Measurements from ENCODE around the gene AHI1. TPM values are rescaled to one million over a fixed set of nuclear protein-coding genes. Genes with fewer than 3 reads are reported as not detected.

Gene AHI1
- total and polyA plus RNA-seq, 2 experiments from 2014 or later = 14.8 to 21.5 TPM

- Histone ChIP-seq H3K9me3 (ENCODE audit: low read depth) (no peaks in the 10 kb centered on the region), H3K27ac (no peak overlapping the region), H2AFZ (no peak overlapping the region), H3K36me3 (replicated peaks; ENCODE audit: insufficient read depth, low read depth) (no peaks in the 10 kb centered on the region), H3K4me1 (ENCODE audit: insufficient read depth) (no peaks in the 10 kb centered on the region), H3K9me2 (replicated peaks; ENCODE audit: insufficient read depth) (no peaks in the 10 kb centered on the region), H3K4me3 (no peak overlapping the region), H4K20me1 (ENCODE audit: insufficient read depth, poor library complexity, severe bottlenecking) (no peaks in the 10 kb centered on the region), H3K4me2 (no peak overlapping the region), H3K79me2 (no peaks in the 10 kb centered on the region), H3K27me3 (peaks cover 5% of the 10 kb centered on the region)
- DNase-seq (ENCODE audit: low spot score) = no peak
- TF ChIP-seq CTCF (IDR thresholded peaks at IDR 0.05; ENCODE audit: poor library complexity) (no peak), EZH2 (IDR thresholded peaks at IDR 0.05; ENCODE audit: borderline replicate concordance) (no peak), EZH2phosphoT487 (IDR thresholded peaks at IDR 0.05; ENCODE audit: low read depth, severe bottlenecking, unreplicated experiment) (no peak)
- 73% methylated on average over 1 of the region's 1 CpG for WGBS (ENCODE audit: low lambda C conversion rate, missing lambda C conversion rate)
Measured at GRCh38 chr6:135234492-135234780, 263.1 kb downstream of the AHI1 start.

- Histone ChIP-seq H2AFZ (no peak overlapping the region), H3K36me3 (replicated peaks; ENCODE audit: insufficient read depth, low read depth) (no peaks in the 10 kb centered on the region), H3K79me2 (no peaks in the 10 kb centered on the region), H3K4me1 (ENCODE audit: insufficient read depth) (no peaks in the 10 kb centered on the region), H3K4me2 (no peak overlapping the region), H3K9me3 (ENCODE audit: low read depth) (no peaks in the 10 kb centered on the region), H4K20me1 (ENCODE audit: insufficient read depth, poor library complexity, severe bottlenecking) (no peaks in the 10 kb centered on the region), H3K27ac (no peak overlapping the region), H3K27me3 (peaks cover 5% of the 10 kb centered on the region), H3K4me3 (no peak overlapping the region), H3K9me2 (replicated peaks; ENCODE audit: insufficient read depth) (no peaks in the 10 kb centered on the region)
- no peak for DNase-seq (ENCODE audit: low spot score)
- 80% methylated on average over 5 of the region's 5 CpGs for WGBS (ENCODE audit: low lambda C conversion rate, missing lambda C conversion rate)
- TF ChIP-seq CTCF (IDR thresholded peaks at IDR 0.05; ENCODE audit: poor library complexity) = no peak
Measured at GRCh38 chr6:135233686-135234491, 263.7 kb downstream of the AHI1 start.

Small RNA genes lying within 50 kb of the gene (microRNA-seq; reads per million reads assigned to microRNA genes)
- gene MIR548A2 = not detected

Small RNA genes lying within 50 kb of the gene (small RNA-seq; reads per million reads assigned to genes)
- not detected for gene MIR548A2
- not detected for gene RF00019

Data from hepatocyte (in vitro differentiated cells).